ENCODE data around the gene CARF. TPM values are rescaled to one million over a fixed set of nuclear protein-coding genes. Genes with fewer than 3 reads are reported as not detected.

CARF gene
- total and polyA plus RNA-seq, 2 donors (not counting 1 experiment from before 2014, with no cell fraction given) = 11.3 to 27.5 TPM

- no peak overlapping the region for H3K27ac ChIP-seq (ENCODE audit: low read length in 2 of 2)
- H3K4me2 ChIP-seq (replicated peaks; ENCODE audit: low read depth, low read length, poor library complexity, severe bottlenecking) = no peak overlapping the region
- H2AFZ ChIP-seq (ENCODE audit: insufficient read depth, low read depth, low read length, poor library complexity, severe bottlenecking) = no peak overlapping the region
- TF ChIP-seq, protein P1, sequence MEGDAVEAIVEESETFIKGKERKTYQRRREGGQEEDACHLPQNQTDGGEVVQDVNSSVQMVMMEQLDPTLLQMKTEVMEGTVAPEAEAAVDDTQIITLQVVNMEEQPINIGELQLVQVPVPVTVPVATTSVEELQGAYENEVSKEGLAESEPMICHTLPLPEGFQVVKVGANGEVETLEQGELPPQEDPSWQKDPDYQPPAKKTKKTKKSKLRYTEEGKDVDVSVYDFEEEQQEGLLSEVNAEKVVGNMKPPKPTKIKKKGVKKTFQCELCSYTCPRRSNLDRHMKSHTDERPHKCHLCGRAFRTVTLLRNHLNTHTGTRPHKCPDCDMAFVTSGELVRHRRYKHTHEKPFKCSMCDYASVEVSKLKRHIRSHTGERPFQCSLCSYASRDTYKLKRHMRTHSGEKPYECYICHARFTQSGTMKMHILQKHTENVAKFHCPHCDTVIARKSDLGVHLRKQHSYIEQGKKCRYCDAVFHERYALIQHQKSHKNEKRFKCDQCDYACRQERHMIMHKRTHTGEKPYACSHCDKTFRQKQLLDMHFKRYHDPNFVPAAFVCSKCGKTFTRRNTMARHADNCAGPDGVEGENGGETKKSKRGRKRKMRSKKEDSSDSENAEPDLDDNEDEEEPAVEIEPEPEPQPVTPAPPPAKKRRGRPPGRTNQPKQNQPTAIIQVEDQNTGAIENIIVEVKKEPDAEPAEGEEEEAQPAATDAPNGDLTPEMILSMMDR (IDR thresholded peaks at IDR 0.05) = no peak
- no peak for TF ChIP-seq EZH2 (IDR thresholded peaks at IDR 0.05; ENCODE audit: borderline replicate concordance, insufficient read depth, low read depth, low read length, poor library complexity, severe bottlenecking)
- peaks cover 15 to 17% of the 10 kb centered on the region in 2 donors for H3K4me1 ChIP-seq (ENCODE audit: control insufficient read depth in 2 of 2, insufficient read depth in 2 of 2, low read length in 2 of 2)
- DNase-seq (no peak), ATAC-seq (ENCODE audit: low read depth) (no peak)
- no peaks in the 10 kb centered on the region for H4K20me1 ChIP-seq (ENCODE audit: control insufficient read depth, insufficient read depth, low read length, poor library complexity, severe bottlenecking)
- no peaks in the 10 kb centered on the region for H3K36me3 ChIP-seq (replicated peaks in 1 of 2; ENCODE audit: control extremely low read depth in 1 of 2, control insufficient read depth in 1 of 2, extremely low read depth in 1 of 2, insufficient read depth in 2 of 2, low read length in 1 of 2)
- no peak overlapping the region for H3K4me3 ChIP-seq (ENCODE audit: control extremely low read depth in 1 of 5, extremely low read depth in 1 of 5, insufficient read depth in 1 of 5, low read depth in 2 of 5, low read length in 4 of 5)
- Mint-ChIP-seq H3K27ac (no peak overlapping the region), H3K4me3 (no peak overlapping the region), H3K9me3 (ENCODE audit: insufficient read depth) (no peaks in the 10 kb centered on the region), H3K27me3 (no peaks in the 10 kb centered on the region), H3K4me1 (peaks cover 34% of the 10 kb centered on the region)
- H3K27me3 ChIP-seq (replicated peaks in 1 of 4; ENCODE audit: control extremely low read depth in 1 of 4, control insufficient read depth in 3 of 4, insufficient read depth in 4 of 4, low read length in 3 of 4) = no peaks in the 10 kb centered on the region
- 40% methylated on average over 1 of the region's 1 CpG for WGBS (ENCODE audit: insufficient coverage)
- H3K79me2 ChIP-seq (ENCODE audit: control insufficient read depth, insufficient read depth, low read length) = no peaks in the 10 kb centered on the region
- ChIA-PET CTCF (interaction anchor here (0.7 kb wide), 2 partner anchors 21 to 451 kb away, joined by 3 read pairs; no protein-coding TSS in a partner anchor), POLR2A (no interaction called here)
- intact Hi-C loops (cut with micrococcal nuclease) = loop anchor here (10.0 kb wide), 2 partner anchors 307 to 753 kb away; partner anchors contain the start of genes ABI2 and NOP58
- H3K9ac ChIP-seq (ENCODE audit: low read length) = no peak overlapping the region
- no peaks in the 10 kb centered on the region for H3K9me3 ChIP-seq (ENCODE audit: control extremely low read depth in 1 of 3, control insufficient read depth in 2 of 3, insufficient read depth in 1 of 3, low read length in 2 of 3)
Observed at GRCh38 chr2:203018181-203018580, 106.1 kb downstream of the CARF start.

DNA sequence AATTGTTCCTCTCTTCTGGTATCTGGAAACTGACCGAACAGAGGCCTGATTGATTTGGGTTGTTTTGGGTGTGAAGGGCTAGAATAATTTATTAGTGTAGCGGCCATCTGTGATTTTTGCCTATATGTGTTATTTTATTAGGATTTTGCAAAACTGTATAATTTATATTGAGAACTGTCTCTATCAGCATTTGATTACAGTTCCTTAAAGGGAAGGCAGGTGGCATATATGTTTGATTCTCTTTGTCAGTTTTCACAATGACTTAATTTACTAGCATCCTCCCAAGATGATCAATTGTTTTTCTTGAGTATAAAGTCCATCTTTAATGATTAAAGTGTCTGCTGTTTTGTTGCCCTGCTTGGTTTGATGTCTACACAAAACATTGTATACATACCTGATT lies 107.1 kb downstream of the CARF start:
- no CpG with 5 or more reads among the region's 2 CpGs for WGBS (ENCODE audit: insufficient coverage)
- DNase-seq (no peak), ATAC-seq (ENCODE audit: low read depth) (no peak)
- no peaks in the 10 kb centered on the region for H3K9me3 Mint-ChIP-seq (ENCODE audit: insufficient read depth)
- Histone ChIP-seq H2AFZ (ENCODE audit: insufficient read depth, low read depth, low read length, poor library complexity, severe bottlenecking) (no peak overlapping the region), H3K27me3 (replicated peaks in 1 of 4; ENCODE audit: control extremely low read depth in 1 of 4, control insufficient read depth in 3 of 4, insufficient read depth in 4 of 4, low read length in 3 of 4) (no peaks in the 10 kb centered on the region), H3K4me2 (replicated peaks; ENCODE audit: low read depth, low read length, poor library complexity, severe bottlenecking) (no peak overlapping the region), H3K27ac (ENCODE audit: low read length in 2 of 2) (no peak overlapping the region), H3K9ac (ENCODE audit: low read length) (no peak overlapping the region), H3K36me3 (replicated peaks in 1 of 2; ENCODE audit: control extremely low read depth in 1 of 2, control insufficient read depth in 1 of 2, extremely low read depth in 1 of 2, insufficient read depth in 2 of 2, low read length in 1 of 2) (peaks cover 0 to 3% of the 10 kb centered on the region in 2 experiments), H3K9me3 (ENCODE audit: control extremely low read depth in 1 of 3, control insufficient read depth in 2 of 3, insufficient read depth in 1 of 3, low read length in 2 of 3) (no peaks in the 10 kb centered on the region), H3K79me2 (ENCODE audit: control insufficient read depth, insufficient read depth, low read length) (no peaks in the 10 kb centered on the region), H4K20me1 (ENCODE audit: control insufficient read depth, insufficient read depth, low read length, poor library complexity, severe bottlenecking) (no peaks in the 10 kb centered on the region), H3K4me3 (ENCODE audit: control extremely low read depth in 1 of 5, extremely low read depth in 1 of 5, insufficient read depth in 1 of 5, low read depth in 2 of 5, low read length in 4 of 5) (no peak overlapping the region), H3K4me1 (ENCODE audit: control insufficient read depth in 2 of 2, insufficient read depth in 2 of 2, low read length in 2 of 2) (peaks cover 10 to 15% of the 10 kb centered on the region in 2 donors)
- TF ChIP-seq EZH2 (IDR thresholded peaks at IDR 0.05; ENCODE audit: borderline replicate concordance, insufficient read depth, low read depth, low read length, poor library complexity, severe bottlenecking) = no peak
- TF ChIP-seq, protein P1 (IDR thresholded peaks at IDR 0.05) = no peak
- intact Hi-C loops (cut with micrococcal nuclease) = loop anchor here (10.0 kb wide), 2 partner anchors 306 to 754 kb away; partner anchors contain the start of genes ABI2 and NOP58
- ChIA-PET POLR2A (no interaction called here), CTCF (no interaction called here)
- no peak overlapping the region for H3K27ac Mint-ChIP-seq
- peaks cover 29% of the 10 kb centered on the region for H3K4me1 Mint-ChIP-seq
- no peak overlapping the region for H3K4me3 Mint-ChIP-seq
- H3K27me3 Mint-ChIP-seq = no peaks in the 10 kb centered on the region
